Measurements from ENCODE around the gene SAMD9L.
"Not testable (repeated sequence)": the region's sequence is repeated elsewhere in the genome, so short reads cannot be mapped to it uniquely, and the experiment has no call there.

SAMD9L gene

GRCh38 chr7:93146036-93146435 lies 2.1 kb downstream of the SAMD9L start:
- DNase-seq (ENCODE audit: low spot score) = no peak

DNA sequence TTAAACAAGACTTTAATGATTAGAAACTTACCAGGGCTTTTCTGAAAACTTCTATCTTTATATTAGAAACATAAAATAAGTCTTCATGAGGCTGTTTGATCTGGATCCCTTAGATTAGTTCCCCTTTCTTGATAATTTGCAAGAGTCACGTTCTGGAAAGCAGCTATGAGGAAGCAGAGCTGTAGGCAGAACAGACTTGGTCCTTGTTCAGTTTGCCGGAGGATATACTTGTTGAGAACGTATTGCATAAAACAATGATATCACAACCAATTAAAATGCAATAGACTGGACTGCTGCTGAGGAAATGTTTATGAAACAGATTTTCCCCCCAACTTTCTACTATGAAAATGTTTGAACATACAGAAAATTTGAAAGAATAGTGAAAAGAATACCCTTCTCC lies 2.8 kb downstream of the SAMD9L start:
- DNase-seq (ENCODE audit: low spot score) = no peak

DNA sequence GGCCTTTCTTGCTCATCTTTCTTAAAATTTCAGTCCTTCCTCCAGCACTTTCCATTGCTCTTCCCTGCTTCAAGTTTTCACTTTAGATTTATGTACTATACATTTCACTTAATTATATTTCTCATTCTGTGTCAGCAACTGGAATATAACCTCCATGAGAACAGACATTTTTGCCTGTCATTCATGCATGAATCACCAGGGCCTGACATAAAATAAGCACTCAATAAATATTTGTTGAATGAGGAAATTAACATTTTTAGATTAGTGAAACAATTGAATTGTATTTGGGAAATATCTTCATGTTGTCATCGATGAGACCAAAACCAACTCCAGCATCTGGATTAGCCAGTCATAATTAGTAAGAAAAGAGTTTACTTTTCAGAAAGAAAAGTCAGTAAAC lies 6.1 kb downstream of the SAMD9L start:
- no peak for DNase-seq (ENCODE audit: low spot score)

DNA sequence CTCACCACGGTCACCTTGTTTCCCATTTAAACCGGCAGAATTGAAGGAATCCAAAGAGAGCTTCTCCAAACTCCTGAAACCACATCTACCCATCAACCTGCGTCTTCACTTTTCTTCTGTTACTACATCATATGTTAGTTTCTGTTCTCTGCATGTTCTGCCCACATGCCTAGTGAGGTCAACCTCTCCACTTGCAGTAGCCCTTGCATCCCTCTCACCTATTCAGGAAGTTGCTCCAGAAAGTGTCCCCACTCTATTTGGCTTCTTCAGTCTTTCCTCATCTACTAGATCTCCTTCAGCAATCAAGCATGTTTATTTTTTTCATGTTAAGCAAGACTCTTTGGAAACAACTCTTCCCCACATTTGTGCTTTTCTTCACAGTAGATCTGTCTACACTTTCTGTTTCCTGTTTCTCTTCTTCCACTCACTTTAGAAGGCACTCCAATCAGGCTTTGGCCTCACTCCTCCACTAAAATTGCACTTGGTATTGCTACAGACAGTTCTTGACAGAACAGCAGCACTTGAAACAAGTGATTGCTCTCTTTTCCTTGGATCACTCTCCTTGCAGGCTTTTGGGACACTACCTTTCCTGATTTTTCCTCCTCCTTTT lies 7.5 kb downstream of the SAMD9L start:
- no peak for DNase-seq (ENCODE audit: low spot score)

GRCh38 chr7:93138576-93138975 lies 9.6 kb downstream of the SAMD9L start:
- DNase-seq (ENCODE audit: low spot score) = no peak

DNA sequence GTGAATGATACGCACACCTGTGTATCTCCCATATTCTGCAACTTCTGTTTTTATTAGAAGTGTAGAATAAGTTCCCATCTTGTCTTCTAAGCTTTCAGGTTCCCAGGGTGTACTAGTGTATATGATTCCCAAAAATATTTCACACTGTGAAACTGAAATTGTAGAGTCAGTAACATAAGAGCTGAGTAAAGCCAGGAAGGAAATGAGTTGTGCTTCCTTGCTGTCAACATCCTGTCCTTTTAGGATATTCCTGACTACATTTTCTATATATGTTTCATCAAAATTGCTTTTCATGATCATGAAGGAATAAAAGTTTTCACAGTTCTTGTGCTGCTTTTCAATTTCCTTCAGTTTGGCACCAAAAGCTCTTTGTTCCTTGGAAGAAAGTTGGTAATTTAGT lies 15.2 kb downstream of the SAMD9L start:
- no peak for DNase-seq (ENCODE audit: low spot score)

- no peak for DNase-seq (ENCODE audit: low spot score)
Observed at GRCh38 chr7:93132216-93132615, 16.0 kb downstream of the SAMD9L start.

DNA sequence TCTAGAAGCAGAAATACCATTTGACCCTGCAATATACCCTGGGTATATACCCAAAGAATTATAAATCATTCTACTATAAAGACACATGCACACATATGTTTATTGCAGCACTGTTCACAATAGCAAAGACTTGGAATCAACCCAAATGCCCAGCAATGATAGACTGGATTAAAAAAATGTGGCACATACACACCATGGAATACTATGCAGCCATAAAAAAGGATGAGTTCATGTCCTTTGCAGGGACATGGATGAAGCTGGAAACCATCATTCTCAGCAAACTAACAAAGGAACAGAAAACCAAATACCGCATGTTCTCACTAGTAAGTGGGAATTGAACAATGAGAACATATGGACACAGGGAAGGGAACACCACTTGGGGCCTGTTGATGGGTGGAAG lies 21.2 kb downstream of the SAMD9L start:
- DNase-seq (ENCODE audit: low spot score) = not testable (repeated sequence)

- DNase-seq (ENCODE audit: low spot score) = not testable (repeated sequence)
Observed at GRCh38 chr7:93123532-93123931, 24.7 kb downstream of the SAMD9L start.

- DNase-seq (ENCODE audit: low spot score) = no peak
Observed at GRCh38 chr7:93120592-93121549, 27.3 kb downstream of the SAMD9L start.

DNA sequence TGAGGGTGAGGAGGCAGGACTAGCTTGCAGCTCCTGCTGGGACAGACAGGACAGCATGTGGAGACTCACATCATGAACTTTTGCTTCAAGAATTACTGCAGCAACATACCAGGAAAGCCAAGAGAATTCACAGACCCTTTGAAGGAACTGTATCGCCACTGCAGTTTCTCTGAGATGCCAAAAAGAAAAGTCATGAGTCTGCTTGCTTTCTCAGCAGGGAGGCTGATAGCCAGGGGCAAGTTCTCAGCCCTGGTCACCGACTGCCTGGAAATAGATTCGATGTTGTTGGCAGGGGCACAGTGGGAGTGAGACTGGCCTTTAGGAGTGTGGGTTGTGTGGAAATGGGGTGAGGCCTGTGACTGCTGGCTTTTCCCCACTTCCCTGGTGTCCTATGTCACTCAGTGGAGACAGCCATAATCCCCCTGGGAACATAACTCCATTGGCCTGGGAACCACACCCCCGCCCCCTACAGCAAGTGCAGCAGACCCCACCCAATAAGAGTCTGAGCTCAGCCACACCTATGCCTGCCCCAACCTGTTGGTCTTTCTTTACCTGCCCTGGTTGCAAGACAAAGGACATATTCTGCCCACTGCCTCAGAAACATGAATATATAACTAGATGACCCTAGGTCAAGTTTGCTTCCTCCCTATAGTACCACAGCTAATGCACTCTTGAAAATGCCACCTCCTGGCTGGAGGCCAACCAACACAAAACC lies 28.8 kb downstream of the SAMD9L start:
- no peak for DNase-seq (ENCODE audit: low spot score)

GRCh38 chr7:93117852-93118530 lies 30.2 kb downstream of the SAMD9L start, which contains the start of gene SAMD9:
SAMD9 (minus strand) TSS chr7:93117979; CDS start chr7:93106097, 11,882 bp downstream.
- DNase-seq (ENCODE audit: low spot score) = peak; percentile 77

- DNase-seq (ENCODE audit: low spot score) = no peak
Observed at GRCh38 chr7:93117327-93117726, 30.9 kb downstream of the SAMD9L start.

DNA sequence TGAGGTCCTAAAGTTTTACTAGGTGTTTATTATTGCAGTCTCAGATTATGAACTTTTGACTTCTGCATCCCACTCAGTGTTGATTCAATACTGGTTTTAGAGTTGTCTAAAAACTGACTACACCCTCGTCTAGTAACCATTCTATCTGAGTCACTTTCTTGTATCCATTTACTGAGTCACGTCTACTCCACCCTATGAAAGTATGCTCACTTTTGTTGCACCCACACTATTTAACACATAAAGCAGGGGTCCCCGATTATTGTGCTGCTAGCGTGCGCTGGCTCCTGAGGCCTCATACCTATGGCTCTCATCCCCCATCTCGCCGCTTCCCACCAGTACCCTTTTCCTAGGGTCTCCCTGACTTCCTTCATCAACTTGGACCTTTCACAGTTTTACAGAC lies 32.4 kb downstream of the SAMD9L start:
- peak; percentile 48 for DNase-seq (ENCODE audit: low spot score)

DNA sequence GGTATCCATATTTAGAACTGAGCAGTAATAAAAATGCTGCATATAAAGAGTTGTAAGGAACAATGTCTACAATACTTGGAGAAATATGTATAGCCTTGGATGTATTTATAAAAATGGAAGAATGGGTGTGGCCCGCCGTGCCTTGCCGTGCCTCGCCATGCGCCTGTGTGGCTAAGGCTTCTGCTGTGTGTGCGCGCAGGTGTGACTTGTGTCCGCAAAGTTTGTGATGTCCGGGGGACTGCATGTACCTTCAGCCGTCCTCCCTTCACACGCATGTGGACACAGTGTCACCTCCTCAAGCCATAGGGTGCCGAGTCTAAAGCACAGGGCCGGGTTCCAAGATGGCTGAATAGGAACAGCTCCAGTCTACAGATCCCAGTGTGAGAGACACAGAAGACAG lies 40.2 kb downstream of the SAMD9L start:
- no peak for DNase-seq (ENCODE audit: low spot score)

GRCh38 chr7:93097388-93097787 lies 50.8 kb downstream of the SAMD9L start:
- DNase-seq (ENCODE audit: low spot score) = no peak

GRCh38 chr7:93092757-93093370 lies 55.3 kb downstream of the SAMD9L start:
- DNase-seq (ENCODE audit: low spot score) = peak; percentile 12
